ENCODE measurements around the gene MED25. TPM values are rescaled to one million over a fixed set of nuclear protein-coding genes. Genes with fewer than 3 reads are reported as not detected.

The MED25 gene
- polyA plus RNA-seq, 3 donors = 70.0 to 77.3 (median 75.0) TPM

GRCh38 chr19:49883094-49883493, 65.0 kb downstream of the MED25 start:
- DNase-seq = no peak

DNA sequence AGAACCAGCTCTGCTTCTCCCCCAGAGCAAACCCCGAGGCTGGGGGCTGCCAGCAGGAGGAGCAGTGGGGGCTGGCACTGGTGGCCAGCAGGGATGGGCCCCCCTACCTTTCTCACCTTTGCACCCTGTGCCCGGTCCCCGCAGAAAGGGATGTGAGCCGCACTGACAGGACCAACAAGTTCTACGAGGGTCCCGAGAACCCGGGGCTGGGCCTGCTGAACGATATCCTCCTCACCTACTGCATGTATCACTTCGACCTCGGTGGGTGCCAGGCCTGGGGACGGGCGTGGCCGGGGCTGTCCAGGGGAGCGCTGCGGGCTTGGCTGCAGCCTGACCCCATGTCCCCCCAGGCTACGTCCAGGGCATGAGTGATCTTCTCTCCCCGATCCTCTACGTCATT, 66.0 kb downstream of the MED25 start:
- DNase-seq = no peak

DNA sequence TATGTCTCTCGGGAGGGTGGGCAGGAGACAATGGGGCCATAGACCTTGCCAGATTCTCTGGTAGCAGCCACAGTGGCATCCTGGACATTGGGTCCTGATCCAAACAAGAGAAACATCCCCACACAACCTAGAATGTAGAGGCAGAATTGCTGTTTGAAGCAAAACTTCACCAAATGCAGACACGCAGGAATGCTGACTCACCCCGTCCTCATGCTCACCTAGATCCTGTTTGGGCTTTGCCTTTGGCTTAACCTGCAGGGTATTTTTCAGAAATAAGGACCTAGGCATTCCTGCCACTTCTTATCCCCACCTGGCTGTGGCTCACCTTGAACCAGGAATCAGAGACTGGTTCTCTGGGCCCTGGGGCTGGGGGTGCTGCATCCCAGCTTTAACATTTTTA, 66.7 kb downstream of the MED25 start:
- no peak for DNase-seq

Other genes with a start within 250 kb of the MED25 start
- 10 to 100 TPM; 69.3 to 81.1 (median 79.5) TPM for gene NOSIP, start 237.7 kb upstream of the MED25 start, polyA plus RNA-seq (ENCODE audit: insufficient read length in 3 of 3)
- 1 to 10 TPM; 6.5 to 8.2 (median 7.7) TPM for gene PRRG2, start 237.0 kb upstream of the MED25 start, polyA plus RNA-seq (ENCODE audit: insufficient read length in 3 of 3)
- 10 to 100 TPM; 24.2 to 34.2 (median 29.2) TPM for gene PRR12, start 227.1 kb upstream of the MED25 start, polyA plus RNA-seq (ENCODE audit: insufficient read length in 3 of 3)
- gene RRAS, start 178.1 kb upstream of the MED25 start, polyA plus RNA-seq (ENCODE audit: insufficient read length in 3 of 3) = 10 to 100 TPM; 25.8 to 31.9 (median 31.6) TPM
- gene SCAF1, start 176.1 kb upstream of the MED25 start, polyA plus RNA-seq (ENCODE audit: insufficient read length in 3 of 3) = 10 to 100 TPM; 36.6 to 45.7 (median 45.0) TPM
- gene IRF3, start 152.4 kb upstream of the MED25 start, polyA plus RNA-seq (ENCODE audit: insufficient read length in 3 of 3) = 10 to 100 TPM; 55.6 to 74.3 (median 68.3) TPM
- gene BCL2L12, start 152.4 kb upstream of the MED25 start, polyA plus RNA-seq (ENCODE audit: insufficient read length in 3 of 3) = 10 to 100 TPM; 30.7 to 39.6 (median 31.5) TPM
- gene PRMT1, start 141.0 kb upstream of the MED25 start, polyA plus RNA-seq (ENCODE audit: insufficient read length in 3 of 3) = 100 to 1,000 TPM; 239 to 257 (median 241) TPM
- gene ADM5, start 128.7 kb upstream of the MED25 start, polyA plus RNA-seq (ENCODE audit: insufficient read length in 3 of 3) = 1 to 10 TPM; 1.3 to 2.3 (median 2.1) TPM
- gene CPT1C, start 127.2 kb upstream of the MED25 start, polyA plus RNA-seq (ENCODE audit: insufficient read length in 3 of 3) = 10 to 100 TPM; 11.2 to 13.6 (median 11.6) TPM
- gene TSKS, start 55.0 kb upstream of the MED25 start, polyA plus RNA-seq (ENCODE audit: insufficient read length in 3 of 3) = under 1 TPM in 2 of 3 donors, not detected in 1; 0.06 to 0.16 TPM
- 10 to 100 TPM; 58.7 to 71.5 (median 68.4) TPM for gene AP2A1, start 51.3 kb upstream of the MED25 start, polyA plus RNA-seq (ENCODE audit: insufficient read length in 3 of 3)
- gene FUZ, start 5.0 kb upstream of the MED25 start, polyA plus RNA-seq (ENCODE audit: insufficient read length in 3 of 3) = 10 to 100 TPM; 35.3 to 45.3 (median 42.9) TPM
- gene PTOV1, start 32.9 kb downstream of the MED25 start, polyA plus RNA-seq (ENCODE audit: insufficient read length in 3 of 3) = 100 to 1,000 TPM; 351 to 386 (median 360) TPM
- 10 to 100 TPM; 57.0 to 83.3 (median 81.4) TPM for gene PNKP, start 49.3 kb downstream of the MED25 start, polyA plus RNA-seq (ENCODE audit: insufficient read length in 3 of 3)
- gene AKT1S1, start 59.1 kb downstream of the MED25 start, polyA plus RNA-seq (ENCODE audit: insufficient read length in 3 of 3) = 10 to 100 TPM; 36.1 to 46.8 (median 42.8) TPM
- 10 to 100 TPM; 48.3 to 64.2 (median 61.1) TPM for gene TBC1D17, start 59.4 kb downstream of the MED25 start, polyA plus RNA-seq (ENCODE audit: insufficient read length in 3 of 3)
- gene IL4I1, start 78.6 kb downstream of the MED25 start, polyA plus RNA-seq (ENCODE audit: insufficient read length in 3 of 3) = 1 to 10 TPM; 2.7 to 3.6 (median 3.1) TPM
- gene ATF5, start 110.9 kb downstream of the MED25 start, polyA plus RNA-seq (ENCODE audit: insufficient read length in 3 of 3) = 10 to 100 TPM; 26.0 to 28.5 (median 28.2) TPM
- gene NUP62, start 111.2 kb downstream of the MED25 start, polyA plus RNA-seq (ENCODE audit: insufficient read length in 3 of 3) = 10 to 100 TPM; 65.8 to 80.2 (median 70.8) TPM
- 1 to 10 TPM; 3.2 to 5.5 (median 4.5) TPM for gene SIGLEC11, start 142.9 kb downstream of the MED25 start, polyA plus RNA-seq (ENCODE audit: insufficient read length in 3 of 3)
- gene VRK3, start 207.1 kb downstream of the MED25 start, polyA plus RNA-seq (ENCODE audit: insufficient read length in 3 of 3) = 10 to 100 TPM; 49.7 to 55.3 (median 53.1) TPM
- gene ZNF473, start 207.7 kb downstream of the MED25 start, polyA plus RNA-seq (ENCODE audit: insufficient read length in 3 of 3) = 10 to 100 TPM; 15.4 to 19.1 (median 18.7) TPM